ENCODE results near the gene POLDIP3.
"Not testable (repeated sequence)": the region's sequence is repeated elsewhere in the genome, so short reads cannot be mapped to it uniquely, and the experiment has no call there.

The POLDIP3 gene

GRCh38 chr22:42612336-42612735 lies 2.3 kb downstream of the POLDIP3 start:
- H3K27ac ChIP-seq, result peak overlapping the region; percentile 97
- TF ChIP-seq CTCF (conservative IDR thresholded peaks at IDR 0.05), result no peak

GRCh38 chr22:42611051-42611450 lies 3.6 kb downstream of the POLDIP3 start:
- H3K27ac ChIP-seq, result peak overlapping the region; percentile 5; the same call in 1 of the 2 replicates
- no peak for TF ChIP-seq CTCF (conservative IDR thresholded peaks at IDR 0.05)

DNA sequence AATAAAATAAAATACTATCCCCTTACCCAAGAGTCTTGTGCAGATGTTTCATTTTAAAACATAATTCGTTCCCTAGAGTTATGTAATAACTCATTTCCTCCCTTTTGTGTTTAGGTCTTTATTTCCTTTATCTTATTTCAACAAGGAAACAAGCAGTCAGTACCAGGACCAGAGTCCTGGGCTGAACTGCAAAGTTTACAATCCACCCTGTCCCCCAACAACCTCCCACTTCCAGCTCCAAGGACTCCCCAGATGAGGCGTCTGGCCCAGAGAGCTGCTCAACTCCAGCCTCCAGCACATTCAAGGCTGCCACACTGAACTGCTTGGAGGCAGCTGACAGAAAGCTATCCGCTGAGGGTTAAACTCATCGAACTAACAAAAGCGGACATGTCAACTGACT lies 4.5 kb downstream of the POLDIP3 start:
- no peak for TF ChIP-seq CTCF (conservative IDR thresholded peaks at IDR 0.05)
- no peak overlapping the region for H3K27ac ChIP-seq

GRCh38 chr22:42608823-42609361 lies 5.8 kb downstream of the POLDIP3 start:
- TF ChIP-seq CTCF (conservative IDR thresholded peaks at IDR 0.05), result no peak
- no peak overlapping the region for H3K27ac ChIP-seq

GRCh38 chr22:42608136-42608822 lies 6.4 kb downstream of the POLDIP3 start:
- TF ChIP-seq CTCF (conservative IDR thresholded peaks at IDR 0.05), result no peak
- no peak overlapping the region for H3K27ac ChIP-seq

DNA sequence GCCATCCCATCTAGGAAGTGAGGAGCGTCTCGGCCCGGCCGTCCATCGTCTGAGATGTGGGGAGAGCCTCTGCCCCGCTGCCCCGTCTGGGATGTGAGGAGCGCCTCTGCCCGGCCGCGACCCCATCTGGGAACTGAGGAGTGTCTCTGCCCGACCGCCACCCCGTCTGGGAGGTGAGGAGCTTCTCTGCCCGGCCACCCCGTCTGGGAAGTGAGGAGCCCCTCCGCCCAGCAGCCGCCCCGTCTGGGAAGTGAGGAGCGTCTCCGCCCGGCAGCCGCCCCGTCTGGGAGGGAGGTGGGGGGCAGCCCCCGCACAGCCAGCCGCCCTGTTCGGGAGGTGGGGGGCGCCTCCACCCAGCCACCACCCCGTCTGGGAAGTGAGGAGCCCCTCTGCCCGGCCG lies 7.0 kb downstream of the POLDIP3 start:
- not testable (repeated sequence) for H3K27ac ChIP-seq

DNA sequence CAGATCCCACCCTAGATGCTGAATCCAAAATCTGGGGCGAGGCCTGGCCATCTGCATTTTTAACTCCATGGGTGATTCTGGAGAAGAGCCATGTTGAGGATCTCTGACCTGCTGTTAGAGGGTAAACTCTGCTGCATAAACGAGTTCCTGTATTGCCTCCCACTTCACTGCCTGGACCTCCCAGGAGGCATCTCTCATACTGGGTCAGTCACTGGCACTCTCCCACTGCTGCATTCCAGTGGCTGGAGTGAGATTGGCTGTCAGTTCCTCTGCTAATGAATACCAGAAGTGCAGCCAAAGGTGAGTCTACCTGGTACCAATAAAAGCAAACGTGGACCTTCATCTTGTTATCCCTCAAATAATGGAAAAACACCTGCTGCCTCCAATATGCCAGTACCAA lies 10.3 kb downstream of the POLDIP3 start:
- no peak overlapping the region for H3K27ac ChIP-seq
- TF ChIP-seq CTCF (conservative IDR thresholded peaks at IDR 0.05), result no peak

DNA sequence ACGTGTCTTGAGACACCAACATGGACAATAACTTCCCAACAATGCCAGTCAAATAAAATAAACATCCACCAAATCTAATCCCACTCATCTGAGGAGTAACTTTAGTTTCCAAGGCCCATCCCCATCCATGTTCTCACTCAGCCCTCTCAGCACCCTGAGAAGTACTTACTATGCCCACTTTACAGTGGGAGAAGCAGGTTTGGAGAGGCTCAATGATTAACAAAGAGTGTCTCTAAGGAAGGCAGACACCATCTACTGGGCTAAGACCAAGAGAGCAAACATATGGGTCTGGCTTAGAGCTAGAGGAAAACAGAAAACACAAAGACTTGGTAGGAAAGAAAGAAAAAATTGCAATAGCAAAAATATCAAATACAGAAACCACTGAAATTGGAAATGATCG lies 11.3 kb downstream of the POLDIP3 start:
- TF ChIP-seq CTCF (conservative IDR thresholded peaks at IDR 0.05), result no peak
- H3K27ac ChIP-seq, result no peak overlapping the region

Measured in VCaP (cell line).